Renal cortex interstitium (tissue), 11 donors: ENCODE measurements around the gene FBXO36. TPM values are rescaled to one million over a fixed set of nuclear protein-coding genes. Genes with fewer than 3 reads are reported as not detected.
A peak's percentile ranks its signal among the peaks of the same experiment; 100 is the strongest.

Experiments used
- DNase-seq, 11 donors: peaks; one replicate each; pipeline ENCODE4 v3.0.0-alpha.2; 2013; ENCODE audit warnings: low read depth in 9 of 11, low spot score in 4 of 11; ENCODE audit errors: extremely low read depth in 1 of 11
- polyA plus RNA-seq, 3 donors: library from polyadenylated mRNA; unstranded; fragments of 120-200 nt; gene quantifications; one replicate each; pipeline ENCODE4 v1.2.1, GENCODE V29; 2013; ENCODE audit not compliant: insufficient read length in 3 of 3

Gene FBXO36
- polyA plus RNA-seq, 3 donors, result 5.8 to 6.9 (median 6.4) TPM

DNA sequence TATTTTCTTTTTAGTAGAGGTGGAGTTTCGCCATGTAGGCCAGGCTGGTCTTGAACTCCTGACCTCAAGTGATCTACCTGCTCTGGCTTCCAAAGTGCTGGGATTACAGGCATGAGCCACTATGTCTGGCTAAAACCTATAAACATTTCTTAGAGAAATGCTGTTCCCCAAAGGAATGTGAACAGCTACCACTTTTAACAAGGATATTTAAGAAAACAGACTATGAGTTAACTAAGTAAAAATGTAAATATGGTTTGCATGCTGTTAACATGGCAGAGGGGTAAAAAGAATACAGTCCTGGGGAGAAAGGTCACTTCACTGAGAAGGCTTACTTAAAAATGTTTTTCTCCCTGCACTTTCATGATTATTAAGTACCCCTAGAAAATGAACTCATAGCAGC is 89.3 kb downstream of the FBXO36 start:
- DNase-seq, result no peak

DNA sequence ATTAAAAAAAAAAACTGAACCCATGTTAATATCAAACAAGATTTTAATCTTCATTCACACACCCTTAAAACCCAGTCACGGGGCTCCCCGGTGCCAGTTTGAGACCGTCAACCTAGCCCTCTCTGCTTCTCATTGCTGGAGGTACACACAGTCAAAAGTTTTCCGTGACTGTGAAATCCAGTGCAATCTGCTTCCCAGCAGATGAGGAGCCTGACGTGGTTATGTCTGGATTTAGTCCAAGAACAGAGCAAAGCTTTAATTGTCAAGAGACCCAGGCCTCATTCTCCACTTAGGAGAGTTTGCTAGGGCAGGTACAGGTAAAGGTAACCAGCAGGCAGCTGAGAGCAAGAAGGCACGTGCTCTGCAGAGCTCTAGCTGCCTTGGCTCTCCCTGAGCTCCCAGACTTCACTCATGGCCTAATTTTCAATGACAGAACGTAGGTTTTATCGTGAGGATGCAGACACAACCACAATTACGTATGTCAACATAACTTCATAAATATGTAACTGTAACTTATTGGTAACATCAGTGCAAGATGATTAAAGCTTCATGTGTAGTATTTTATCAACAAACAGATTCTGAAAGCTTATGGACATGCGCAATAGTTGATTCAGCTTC is 90.1 kb downstream of the FBXO36 start:
- no peak for DNase-seq

DNA sequence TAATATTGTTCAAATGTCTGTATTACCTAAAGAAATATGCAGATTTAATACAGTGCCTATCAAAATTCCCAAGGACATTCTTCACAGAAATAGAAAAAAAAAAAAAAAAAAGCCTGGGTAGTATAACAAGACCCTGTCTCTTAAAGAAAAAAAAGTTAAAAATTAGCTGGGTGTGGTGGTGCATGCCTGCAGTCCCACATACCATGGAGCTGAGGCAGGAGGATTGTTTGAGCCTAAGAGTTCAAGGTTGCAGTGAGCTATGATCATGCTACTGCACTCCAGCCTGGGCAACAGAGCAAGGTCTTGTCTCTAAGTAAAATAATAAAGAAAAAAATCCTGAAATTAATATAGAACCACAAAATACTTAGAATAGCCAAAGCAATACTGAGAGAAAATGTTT is 94.5 kb downstream of the FBXO36 start:
- no peak for DNase-seq

DNA sequence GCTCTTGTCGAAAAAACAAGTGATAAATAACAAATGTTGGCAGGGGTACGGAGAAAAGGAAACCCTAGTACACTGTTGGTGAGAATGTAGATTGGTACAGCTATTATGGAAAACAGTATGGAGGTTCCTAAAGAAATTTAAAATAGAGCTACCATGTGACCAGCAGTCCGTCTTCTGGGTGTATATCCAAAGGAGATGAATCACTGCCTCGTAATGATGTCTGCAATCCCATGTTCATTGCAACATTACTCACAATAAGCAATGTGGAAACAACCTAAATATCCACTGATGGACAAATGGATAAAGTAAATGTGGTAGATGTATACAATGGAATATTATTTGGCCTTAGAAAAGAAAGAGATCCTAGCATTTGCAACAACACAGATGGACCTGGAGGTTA is 95.8 kb downstream of the FBXO36 start:
- no peak for DNase-seq

DNA sequence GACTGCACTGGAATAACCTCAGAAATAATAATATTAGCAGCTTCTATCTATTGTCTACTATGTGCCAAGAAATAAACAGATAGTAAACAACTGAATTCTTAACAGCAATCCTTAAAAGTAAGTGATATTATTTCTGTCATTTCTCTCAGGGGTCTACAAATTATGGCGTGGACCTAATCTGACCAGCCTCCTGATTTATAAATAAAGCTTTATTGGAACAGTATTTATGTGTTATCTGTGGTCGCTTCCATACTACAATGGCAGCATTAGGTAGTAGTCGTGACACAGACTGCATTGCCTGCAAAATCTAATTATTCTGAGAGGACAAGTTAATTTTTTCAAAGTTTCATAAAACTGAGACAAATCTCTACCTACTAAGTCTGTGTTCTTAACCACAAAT is 97.4 kb downstream of the FBXO36 start:
- DNase-seq, result no peak

DNA sequence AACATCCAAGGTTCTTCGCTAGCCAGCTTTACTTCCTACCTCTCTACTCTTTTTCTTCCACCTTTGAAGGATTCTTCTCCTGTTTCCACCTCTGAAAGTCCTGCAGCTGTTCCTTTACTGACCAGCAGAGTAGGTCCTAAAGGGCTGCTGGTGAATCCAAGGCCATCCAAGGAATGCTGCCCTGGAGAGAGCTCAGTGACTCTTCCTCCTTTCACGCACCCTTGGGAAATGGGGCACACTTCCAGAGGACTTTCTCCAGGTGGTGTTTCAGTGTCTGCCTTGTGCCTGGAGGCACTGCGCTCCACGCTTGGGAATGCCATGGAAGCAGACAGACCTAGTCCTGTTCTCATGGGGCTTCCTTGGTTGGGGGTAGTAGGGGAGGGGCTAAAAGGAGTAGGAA is 101.0 kb downstream of the FBXO36 start:
- DNase-seq, result no peak

DNA sequence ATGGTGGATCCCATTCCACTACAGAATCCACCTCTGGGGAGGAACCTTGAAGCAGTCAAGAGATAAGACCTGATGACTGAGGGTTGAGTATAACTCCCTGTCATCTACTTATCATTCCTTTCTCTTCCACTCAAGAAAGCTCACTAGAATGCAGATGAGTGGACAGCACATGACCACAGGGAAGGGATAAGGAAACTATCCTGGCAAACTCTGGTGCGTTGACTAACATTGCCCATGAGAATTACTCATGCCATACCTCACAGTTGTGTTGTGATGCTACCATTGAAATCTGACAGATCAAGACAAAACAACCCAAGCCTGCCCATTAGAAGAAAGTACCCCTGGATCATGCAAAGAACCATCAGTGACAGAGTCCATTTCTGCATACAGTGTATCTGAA is 119.9 kb downstream of the FBXO36 start:
- no peak for DNase-seq

DNA sequence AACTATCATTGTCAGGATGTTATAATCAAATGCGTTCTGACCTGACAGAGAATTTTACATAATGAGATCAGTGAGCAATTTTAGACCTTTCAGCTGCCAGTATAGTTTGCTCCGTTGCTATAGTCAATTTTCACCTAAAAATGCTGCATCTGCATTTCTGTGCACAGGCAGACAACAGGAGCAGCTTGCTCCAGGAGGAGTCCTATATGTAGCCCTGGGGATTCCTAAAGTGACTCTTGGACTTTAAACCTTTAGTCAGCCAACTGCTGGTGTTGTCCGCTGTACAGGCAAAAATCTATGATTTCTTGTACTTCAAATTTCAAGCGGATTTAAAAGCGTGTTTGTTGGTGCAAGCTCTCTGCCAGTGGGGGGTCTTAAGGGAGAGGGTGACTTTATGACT is 120.7 kb downstream of the FBXO36 start:
- DNase-seq, result no peak

DNA sequence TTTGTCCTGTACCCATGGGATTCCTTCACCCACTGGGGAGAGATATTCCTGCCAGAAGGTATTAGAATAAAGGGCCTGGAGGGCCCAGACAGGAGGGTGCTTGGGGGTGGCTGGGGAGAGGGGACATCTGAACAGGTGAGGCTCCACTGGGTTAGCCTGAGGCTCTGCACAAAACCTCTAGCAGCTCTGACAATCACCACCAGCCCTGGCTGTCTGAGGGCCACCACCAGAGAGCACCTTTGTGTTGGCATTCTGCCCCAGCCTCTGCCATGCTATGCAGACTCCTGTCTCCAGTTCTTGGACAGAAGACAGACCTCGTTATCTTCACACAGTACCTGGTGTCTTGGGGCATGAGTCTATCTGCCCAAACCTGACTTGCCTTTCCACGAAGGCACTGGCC is 121.2 kb downstream of the FBXO36 start:
- DNase-seq, result no peak

DNA sequence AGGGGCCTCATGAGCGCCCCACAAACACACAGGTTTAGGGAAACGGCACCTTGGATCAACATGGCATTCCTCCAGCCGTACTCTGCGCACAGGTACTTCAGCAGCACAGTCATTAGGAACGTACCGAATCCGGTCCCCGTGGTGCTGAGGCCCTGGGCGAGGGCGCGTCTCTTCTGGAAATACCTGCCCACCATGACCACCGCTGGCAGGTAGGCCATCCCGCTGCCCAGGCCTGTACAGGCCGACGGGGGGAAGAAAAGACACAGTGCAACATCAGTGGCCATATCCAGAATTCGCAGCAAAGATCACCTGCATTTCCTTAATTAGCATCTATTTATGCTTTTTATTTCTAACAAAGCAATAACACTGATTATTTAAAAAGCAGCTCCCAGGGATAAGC is 124.2 kb downstream of the FBXO36 start:
- DNase-seq, result no peak

DNA sequence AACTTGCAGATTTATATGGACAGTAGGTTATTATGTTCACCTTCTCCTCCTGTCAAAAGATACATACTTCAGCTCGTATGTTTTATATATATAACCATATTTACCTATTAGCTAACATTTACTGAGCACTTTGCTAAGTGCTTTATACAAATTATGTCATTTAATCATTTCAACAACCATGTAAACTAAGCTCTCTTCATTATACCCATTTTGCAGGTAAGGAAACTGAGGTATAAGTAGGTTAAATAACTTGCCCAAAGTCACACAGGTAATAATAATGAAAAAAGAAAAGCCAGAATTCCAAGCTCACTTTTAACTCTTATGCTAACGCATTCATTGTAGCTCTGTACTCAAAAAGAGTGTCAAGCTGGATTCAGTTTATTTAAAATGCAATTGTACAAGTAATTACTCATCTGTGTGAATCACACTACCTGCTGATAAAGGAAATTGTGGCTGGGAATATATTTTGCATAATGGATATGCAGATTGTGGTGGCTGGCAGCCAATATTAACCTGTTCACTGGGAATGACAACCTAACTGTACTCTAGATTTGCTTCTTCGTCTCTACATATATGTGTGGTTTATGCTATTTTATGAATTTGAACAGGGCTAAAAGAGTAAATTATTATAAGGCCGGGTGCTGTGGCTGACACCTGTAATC is 125.8 kb downstream of the FBXO36 start:
- DNase-seq, result no peak

DNA sequence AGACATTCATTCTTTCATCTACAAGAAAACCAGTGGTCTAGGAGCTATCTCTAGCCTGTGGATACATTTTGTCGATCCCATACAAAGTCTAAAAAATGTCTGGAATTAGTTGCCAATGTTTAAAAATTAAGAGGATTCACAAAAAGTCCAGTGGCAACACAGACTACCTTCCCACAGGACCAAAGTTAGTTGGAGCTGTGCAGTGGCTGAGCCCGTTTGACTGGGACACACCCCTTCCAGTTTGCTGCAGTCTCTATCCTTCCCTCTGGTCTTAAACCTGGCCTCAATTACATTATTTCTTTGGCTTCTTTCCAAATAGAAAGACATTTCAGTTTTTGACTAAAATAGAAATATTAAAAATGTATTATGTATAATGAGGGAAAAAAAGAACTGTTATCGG is 127.8 kb downstream of the FBXO36 start:
- DNase-seq, result no peak

DNA sequence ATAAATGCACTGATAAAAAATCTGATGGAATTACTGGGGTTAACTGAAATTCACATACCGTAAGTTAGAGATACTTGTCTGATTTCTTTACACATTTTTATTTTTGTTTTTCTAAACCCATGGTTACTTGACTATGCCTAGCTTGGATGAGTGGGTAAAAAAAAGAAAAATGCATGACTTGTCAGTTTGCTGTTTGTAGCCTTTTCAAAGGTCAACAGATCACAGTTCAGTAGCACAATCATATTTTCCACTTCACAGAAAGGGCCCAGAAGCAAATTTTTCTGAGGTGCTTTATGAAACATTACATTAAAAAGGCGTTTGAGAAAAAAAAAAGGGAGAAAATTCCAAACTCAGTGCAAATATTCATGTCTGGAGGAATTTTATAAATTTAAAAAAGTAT is 130.0 kb downstream of the FBXO36 start:
- peak in 1 of 11 donors; percentile 1 for DNase-seq

DNA sequence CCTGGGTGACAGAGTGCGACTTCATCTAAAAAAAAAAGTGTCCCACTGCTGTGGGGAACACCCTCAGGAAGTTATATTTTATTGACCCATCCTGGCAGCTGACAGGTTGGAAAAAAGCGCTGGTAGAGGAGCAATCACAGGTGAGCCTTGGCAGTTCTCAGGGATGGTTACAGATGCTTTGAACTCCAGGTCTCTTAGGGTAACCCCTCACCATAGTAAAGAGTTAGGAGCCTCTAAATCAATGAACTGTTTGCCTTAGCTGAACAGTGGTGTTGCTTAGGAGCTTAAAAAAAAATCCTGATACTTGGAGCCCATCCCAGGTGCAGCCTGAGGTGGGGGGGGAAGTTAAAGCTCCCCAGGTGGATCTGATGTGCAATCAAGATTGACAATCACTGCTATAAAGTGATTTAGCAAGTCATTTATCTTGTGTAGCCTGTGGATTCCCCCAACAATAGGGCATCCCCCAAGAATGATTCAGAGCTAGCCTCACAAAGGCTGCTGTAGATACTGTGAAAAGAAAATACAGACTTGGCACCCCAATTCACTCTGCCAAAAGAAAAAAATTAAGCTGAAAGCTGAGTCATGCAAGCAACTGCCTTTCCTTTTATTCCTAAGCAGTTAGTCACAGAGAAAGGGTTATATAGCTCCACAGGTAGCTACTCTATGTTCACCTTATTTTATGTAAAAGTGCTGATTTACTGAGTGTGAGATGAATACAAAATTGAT is 131.6 kb downstream of the FBXO36 start:
- DNase-seq, result no peak

DNA sequence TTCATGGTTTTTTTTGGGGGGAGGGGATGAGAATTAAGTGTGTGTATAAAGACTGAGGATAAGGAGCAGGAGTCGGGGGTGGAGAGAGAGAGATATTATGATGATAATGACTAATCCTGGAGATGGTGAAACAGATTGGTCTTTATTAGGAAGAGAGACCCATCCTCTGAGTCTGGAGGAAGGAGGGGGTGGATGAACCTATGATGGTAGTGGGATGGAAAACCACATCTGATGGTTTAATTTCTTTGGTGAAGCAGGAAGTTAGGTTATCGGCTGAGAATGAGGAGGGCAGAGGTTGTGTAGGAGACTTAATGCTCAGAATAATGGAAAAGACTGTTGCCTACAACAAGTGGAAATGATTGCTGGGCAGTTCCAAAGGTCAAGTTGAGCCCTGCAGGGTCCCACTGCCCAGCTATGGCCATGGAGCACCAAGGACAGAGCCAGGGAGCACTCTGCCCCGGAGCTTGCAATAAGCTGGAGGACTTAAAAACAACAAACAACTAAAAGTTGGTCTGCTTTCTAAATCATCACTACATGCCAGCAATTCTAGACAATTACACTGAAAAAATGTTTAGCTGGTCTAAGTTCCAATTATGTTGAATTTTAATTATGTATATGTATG is 138.5 kb downstream of the FBXO36 start:
- DNase-seq, result no peak

Other genes with a start within 250 kb of the FBXO36 start
- 10 to 100 TPM; 57.8 to 61.4 (median 61.3) TPM for gene DNER, start 207.9 kb upstream of the FBXO36 start, polyA plus RNA-seq
- 100 to 1,000 TPM; 182 to 219 (median 186) TPM for gene TRIP12, start 494 bp upstream of the FBXO36 start, polyA plus RNA-seq
- 1 to 10 TPM; 6.5 to 9.3 (median 7.8) TPM for gene SLC16A14, start 146.4 kb downstream of the FBXO36 start, polyA plus RNA-seq